ENCODE measurements around the gene ARID3A. TPM values are rescaled to one million over a fixed set of nuclear protein-coding genes. Genes with fewer than 3 reads are reported as not detected.

The ARID3A gene
- total and polyA plus RNA-seq, 2 of the 4 experiments (the other 2 are of a cell fraction): 16.0 to 23.1 TPM

DNA sequence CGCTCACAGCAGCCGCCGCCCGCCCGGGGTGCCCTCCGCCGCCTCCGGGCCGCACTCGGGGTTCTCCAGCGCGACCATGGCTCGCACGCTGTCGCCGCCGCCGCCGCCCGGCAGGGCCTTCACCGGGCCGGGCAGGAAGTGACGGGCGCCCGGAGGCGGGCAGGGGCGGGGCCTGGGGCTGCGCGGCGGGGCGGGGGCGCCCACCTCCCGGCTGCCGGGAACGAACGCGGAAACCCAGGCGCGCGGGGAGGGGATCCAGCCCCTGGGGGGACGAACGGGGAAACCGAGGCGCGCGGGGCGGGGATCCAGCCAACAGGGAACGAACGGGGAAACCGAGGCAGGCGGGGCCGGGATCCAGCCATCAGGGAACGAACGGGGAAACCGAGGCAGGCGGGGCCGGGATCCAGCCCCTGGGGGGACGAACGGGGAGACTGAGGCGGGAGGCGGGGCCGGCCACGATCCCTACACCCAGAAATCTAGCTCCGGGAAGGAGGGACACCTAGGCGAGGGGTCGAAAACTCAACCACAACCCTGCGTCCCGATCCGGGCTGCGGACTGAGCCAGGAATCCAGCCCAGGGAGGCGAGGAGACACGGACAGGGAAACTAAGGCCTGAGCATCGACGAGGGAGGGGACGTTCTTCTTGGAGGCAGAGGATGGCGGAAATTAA lies 12.6 kb upstream of the ARID3A start, which contains the start of gene R3HDM4:
TSS of gene R3HDM4 (minus strand) at position 140 of the 669 bp plus-strand sequence. CDS start at position 78, 62 bp downstream.
- H3K23ac ChIP-seq (ENCODE audit: low read depth, low read length): peak within 1 kb of the TSS; percentile 73
- peaks cover 26% of the 10 kb centered on the region for H4K20me1 ChIP-seq (ENCODE audit: insufficient read depth, low read length)
- peak within 1 kb of the TSS; percentile 84 for H2BK5ac ChIP-seq (ENCODE audit: low read depth, low read length, poor library complexity, severe bottlenecking)
- dilution Hi-C loops (cut with HindIII; ENCODE audit: low sequenced_read_pairs, unreplicated experiment) (no loop called here), in situ Hi-C loops (cut with MboI; ENCODE audit: low sequenced_read_pairs) (no loop called here), intact Hi-C loops (cut with micrococcal nuclease) (loop anchor here (5.0 kb wide), 2 partner anchors 46 to 251 kb away; partner anchors contain the start of gene RNF126)
- H2BK120ac ChIP-seq (ENCODE audit: low read depth, low read length): peak within 1 kb of the TSS; percentile 59
- peak within 1 kb of the TSS; percentile 88 for H4K91ac ChIP-seq (ENCODE audit: insufficient read depth, low read depth, low read length)
- H3K9me1 ChIP-seq (ENCODE audit: insufficient read depth, low read length): no peaks in the 10 kb centered on the region
- H3K4ac ChIP-seq (ENCODE audit: low read depth, low read length): peak within 1 kb of the TSS; percentile 96
- 0 out of 2 replicates have a peak, but pooled peaks cover 1% of the 10 kb centered on the region for H3K36me3 ChIP-seq (ENCODE audit: control insufficient read depth, insufficient read depth, low read length)
- peak within 1 kb of the TSS; percentile 100 for H3K4me3 ChIP-seq (ENCODE audit: insufficient read depth, low read depth, low read length)
- peaks cover 12% of the 10 kb centered on the region for H3K27me3 ChIP-seq (ENCODE audit: control insufficient read depth, insufficient read depth, low read length)
- H4K5ac ChIP-seq (ENCODE audit: low read depth, low read length): peak within 1 kb of the TSS; percentile 86
- H2AK5ac ChIP-seq (ENCODE audit: low read depth, low read length): peak within 1 kb of the TSS; percentile 94
- DNase-seq: peak; percentile 37
- H3K4me2 ChIP-seq (ENCODE audit: low read depth, low read length): peak within 1 kb of the TSS; percentile 86
- peak within 1 kb of the TSS; percentile 90 for H2AFZ ChIP-seq (replicated peaks; ENCODE audit: low read length, poor library complexity)
- peak within 1 kb of the TSS; percentile 85 to 95 for H4K8ac ChIP-seq (ENCODE audit: low read depth in 2 of 2, low read length in 2 of 2)
- H3K4me1 ChIP-seq (ENCODE audit: control insufficient read depth, insufficient read depth, low read length): peaks cover 12% of the 10 kb centered on the region
- ChIA-PET POLR2A (ENCODE audit: unreplicated experiment) (no interaction called here), CTCF (interaction anchor here (0.8 kb wide), 1 partner anchor 143 kb away, joined by 3 read pairs; no protein-coding TSS in a partner anchor)
- H3K9me3 ChIP-seq (ENCODE audit: control insufficient read depth, insufficient read depth, low read length): no peaks in the 10 kb centered on the region
- no peak within 1 kb of the TSS for H2BK15ac ChIP-seq (ENCODE audit: low read depth, low read length)
- no TSS peak for BruUV-seq (replicated peaks)
- 1% methylated on average over 23 of the region's 76 CpGs; no CpG with 5 or more reads in 1 of the 2 experiments for WGBS, 2 experiments (ENCODE audit: extremely low coverage in 2 of 2, insufficient read length in 1 of 2)
- peak within 1 kb of the TSS; percentile 93 for H3K18ac ChIP-seq (ENCODE audit: low read depth, low read length)
- H3K9ac ChIP-seq (ENCODE audit: low read depth, low read length): peak within 1 kb of the TSS; percentile 100
- no peak within 1 kb of the TSS for H2BK20ac ChIP-seq (ENCODE audit: low read depth, low read length)
- peak; percentile 93 for ATAC-seq (ENCODE audit: low read depth)
- peak within 1 kb of the TSS; percentile 85 for H3K14ac ChIP-seq (replicated peaks; ENCODE audit: low read depth, low read length)
- H3K27ac ChIP-seq (ENCODE audit: insufficient read depth, low read length): peak within 1 kb of the TSS; percentile 98
- H3K56ac ChIP-seq (ENCODE audit: extremely low read depth, insufficient read depth, low read length): peak within 1 kb of the TSS; percentile 27
- peak within 1 kb of the TSS; percentile 93 for H2AK9ac ChIP-seq (replicated peaks; ENCODE audit: low read depth, low read length, poor library complexity)
- H3K79me1 ChIP-seq (ENCODE audit: low read depth in 1 of 2, low read length in 2 of 2): peaks cover 4 to 35% of the 10 kb centered on the region in 2 experiments; a peak in 2 of 4 replicates
- no peak for TF ChIP-seq NFE2L2 (IDR thresholded peaks at IDR 0.05; ENCODE audit: low read depth, low read length)
- peak; percentile 20; the same call in 1 of the 2 replicates for TF ChIP-seq MXI1 (IDR thresholded peaks at IDR 0.05; ENCODE audit: borderline replicate concordance, low read depth, low read length)
- TF ChIP-seq MAZ (IDR thresholded peaks at IDR 0.05; ENCODE audit: borderline replicate concordance, low read depth, low read length): peak; percentile 63; the same call in 1 of the 2 replicates
- no peak for TF ChIP-seq CHD1 (IDR thresholded peaks at IDR 0.05; ENCODE audit: low read depth, low read length)
- TF ChIP-seq, protein P1, sequence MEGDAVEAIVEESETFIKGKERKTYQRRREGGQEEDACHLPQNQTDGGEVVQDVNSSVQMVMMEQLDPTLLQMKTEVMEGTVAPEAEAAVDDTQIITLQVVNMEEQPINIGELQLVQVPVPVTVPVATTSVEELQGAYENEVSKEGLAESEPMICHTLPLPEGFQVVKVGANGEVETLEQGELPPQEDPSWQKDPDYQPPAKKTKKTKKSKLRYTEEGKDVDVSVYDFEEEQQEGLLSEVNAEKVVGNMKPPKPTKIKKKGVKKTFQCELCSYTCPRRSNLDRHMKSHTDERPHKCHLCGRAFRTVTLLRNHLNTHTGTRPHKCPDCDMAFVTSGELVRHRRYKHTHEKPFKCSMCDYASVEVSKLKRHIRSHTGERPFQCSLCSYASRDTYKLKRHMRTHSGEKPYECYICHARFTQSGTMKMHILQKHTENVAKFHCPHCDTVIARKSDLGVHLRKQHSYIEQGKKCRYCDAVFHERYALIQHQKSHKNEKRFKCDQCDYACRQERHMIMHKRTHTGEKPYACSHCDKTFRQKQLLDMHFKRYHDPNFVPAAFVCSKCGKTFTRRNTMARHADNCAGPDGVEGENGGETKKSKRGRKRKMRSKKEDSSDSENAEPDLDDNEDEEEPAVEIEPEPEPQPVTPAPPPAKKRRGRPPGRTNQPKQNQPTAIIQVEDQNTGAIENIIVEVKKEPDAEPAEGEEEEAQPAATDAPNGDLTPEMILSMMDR (conservative IDR thresholded peaks at IDR 0.05; ENCODE audit: low read depth, low read length): no peak
- peak; percentile 82 for TF ChIP-seq POLR2A (IDR thresholded peaks at IDR 0.05; ENCODE audit: low read depth, low read length)
- no peak for TF ChIP-seq SMC3 (IDR thresholded peaks at IDR 0.05; ENCODE audit: low read depth, low read length)
- no peak for TF ChIP-seq CEBPB (IDR thresholded peaks at IDR 0.05; ENCODE audit: low read depth, low read length)
- TF ChIP-seq RCOR1 (IDR thresholded peaks at IDR 0.05; ENCODE audit: insufficient replicate concordance, low read length): no peak
- TF ChIP-seq, protein P2, sequence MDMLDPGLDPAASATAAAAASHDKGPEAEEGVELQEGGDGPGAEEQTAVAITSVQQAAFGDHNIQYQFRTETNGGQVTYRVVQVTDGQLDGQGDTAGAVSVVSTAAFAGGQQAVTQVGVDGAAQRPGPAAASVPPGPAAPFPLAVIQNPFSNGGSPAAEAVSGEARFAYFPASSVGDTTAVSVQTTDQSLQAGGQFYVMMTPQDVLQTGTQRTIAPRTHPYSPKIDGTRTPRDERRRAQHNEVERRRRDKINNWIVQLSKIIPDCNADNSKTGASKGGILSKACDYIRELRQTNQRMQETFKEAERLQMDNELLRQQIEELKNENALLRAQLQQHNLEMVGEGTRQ (IDR thresholded peaks at IDR 0.05; ENCODE audit: low read depth, low read length): no peak
- no peak for TF ChIP-seq BHLHE40 (IDR thresholded peaks at IDR 0.05; ENCODE audit: low read depth, low read length)
- TF ChIP-seq, protein P3, sequence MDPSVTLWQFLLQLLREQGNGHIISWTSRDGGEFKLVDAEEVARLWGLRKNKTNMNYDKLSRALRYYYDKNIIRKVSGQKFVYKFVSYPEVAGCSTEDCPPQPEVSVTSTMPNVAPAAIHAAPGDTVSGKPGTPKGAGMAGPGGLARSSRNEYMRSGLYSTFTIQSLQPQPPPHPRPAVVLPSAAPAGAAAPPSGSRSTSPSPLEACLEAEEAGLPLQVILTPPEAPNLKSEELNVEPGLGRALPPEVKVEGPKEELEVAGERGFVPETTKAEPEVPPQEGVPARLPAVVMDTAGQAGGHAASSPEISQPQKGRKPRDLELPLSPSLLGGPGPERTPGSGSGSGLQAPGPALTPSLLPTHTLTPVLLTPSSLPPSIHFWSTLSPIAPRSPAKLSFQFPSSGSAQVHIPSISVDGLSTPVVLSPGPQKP (IDR thresholded peaks at IDR 0.05; ENCODE audit: borderline replicate concordance, low read depth, low read length): no peak
- TF ChIP-seq MAFK (IDR thresholded peaks at IDR 0.05; ENCODE audit: low read depth, low read length): no peak
- TF ChIP-seq RFX5 (IDR thresholded peaks at IDR 0.05; ENCODE audit: low read depth, low read length): no peak

Data from IMR-90 (cell line).